Germinal center (tissue), 1 donor: ENCODE results near the gene CYP19A1.
"Not testable (repeated sequence)": the region's sequence is repeated elsewhere in the genome, so short reads cannot be mapped to it uniquely, and the experiment has no call there.

Source experiments
- DNase-seq: peaks from one replicate; pipeline ENCODE4 v3.0.0; 2012; ENCODE audit warnings: mixed read lengths, low spot score

The CYP19A1 gene

DNA sequence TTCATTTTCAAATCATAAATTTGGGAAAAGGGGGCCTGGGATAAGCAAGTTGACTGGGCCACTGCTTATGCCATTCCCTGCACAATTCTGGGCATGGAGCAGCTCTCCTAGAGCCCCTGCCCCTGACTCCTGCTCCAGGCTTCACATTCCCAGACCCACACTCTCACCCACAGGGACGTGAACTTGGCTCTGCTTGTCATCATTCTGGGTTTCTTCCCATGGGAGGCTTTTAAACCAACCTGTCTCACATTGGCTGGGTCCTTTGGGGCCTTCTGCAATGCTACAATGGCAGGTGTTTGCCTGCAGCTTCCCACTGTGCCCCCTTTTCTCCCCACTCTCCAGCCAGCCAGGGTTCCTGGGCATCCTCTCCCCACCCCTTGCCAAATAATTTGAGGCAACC lies 49.1 kb downstream of the CYP19A1 start:
- no peak for DNase-seq

DNA sequence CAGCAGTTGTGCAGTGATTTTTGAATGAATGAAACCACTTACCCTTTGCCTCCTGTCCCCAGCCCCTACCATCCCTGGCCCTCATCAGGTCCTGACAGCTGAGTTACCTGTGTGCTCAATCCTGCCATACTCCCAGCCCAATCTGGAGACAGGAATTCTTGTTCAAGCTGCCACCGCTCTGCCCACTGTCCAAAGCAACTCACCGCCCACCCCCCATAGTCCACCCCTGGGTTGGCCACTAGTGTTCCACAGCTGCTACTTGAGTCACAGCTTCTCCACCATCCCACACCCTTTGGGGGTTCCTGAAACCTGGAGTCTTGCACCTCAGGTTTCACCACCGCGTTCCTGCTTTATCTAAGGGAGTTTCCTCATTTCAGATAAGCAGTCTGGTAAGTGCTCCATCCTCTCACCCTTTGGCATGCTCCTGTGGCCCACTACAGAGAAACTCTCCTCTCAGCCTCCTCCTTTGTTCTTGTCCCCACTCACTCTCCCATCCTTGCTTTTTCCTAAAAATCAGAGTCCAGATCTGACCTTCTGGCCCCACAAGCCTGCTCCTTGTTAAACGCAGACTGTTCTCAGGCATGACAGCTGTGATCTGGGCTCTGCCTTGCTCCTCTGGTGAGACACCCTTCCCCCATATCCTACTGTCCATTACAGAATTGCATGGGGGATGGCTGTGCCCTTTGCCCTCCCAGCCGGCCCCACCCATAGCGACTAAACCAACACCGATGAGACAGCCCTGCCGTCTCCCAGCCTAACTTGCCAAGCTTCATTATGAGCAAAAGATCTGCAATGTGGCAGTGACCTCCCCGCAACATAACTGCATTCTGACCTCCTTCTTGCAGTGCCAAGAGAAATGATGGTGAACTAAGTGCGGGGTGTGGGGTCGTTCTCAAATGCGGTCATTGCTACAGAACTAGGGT lies 50.0 kb downstream of the CYP19A1 start:
- no peak for DNase-seq

DNA sequence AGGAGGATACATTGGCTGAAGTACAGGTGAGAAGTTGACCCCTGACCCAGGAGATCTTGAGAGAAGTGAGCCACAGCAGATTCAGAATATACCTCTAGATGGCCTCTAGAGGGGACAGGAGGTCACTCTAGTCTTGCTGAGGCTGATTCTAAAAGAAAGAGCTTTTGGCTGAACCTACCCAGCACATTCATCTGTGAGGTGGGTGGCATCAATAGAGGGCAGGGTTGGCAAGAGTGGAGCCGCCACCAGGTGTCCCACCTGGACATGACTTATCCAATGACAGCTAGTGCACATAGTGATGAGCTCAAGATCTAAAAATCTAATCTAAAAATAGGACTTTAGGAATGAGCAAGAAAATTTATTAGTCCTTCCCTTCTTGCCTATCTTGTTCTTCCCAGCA lies 51.6 kb downstream of the CYP19A1 start:
- DNase-seq: no peak

DNA sequence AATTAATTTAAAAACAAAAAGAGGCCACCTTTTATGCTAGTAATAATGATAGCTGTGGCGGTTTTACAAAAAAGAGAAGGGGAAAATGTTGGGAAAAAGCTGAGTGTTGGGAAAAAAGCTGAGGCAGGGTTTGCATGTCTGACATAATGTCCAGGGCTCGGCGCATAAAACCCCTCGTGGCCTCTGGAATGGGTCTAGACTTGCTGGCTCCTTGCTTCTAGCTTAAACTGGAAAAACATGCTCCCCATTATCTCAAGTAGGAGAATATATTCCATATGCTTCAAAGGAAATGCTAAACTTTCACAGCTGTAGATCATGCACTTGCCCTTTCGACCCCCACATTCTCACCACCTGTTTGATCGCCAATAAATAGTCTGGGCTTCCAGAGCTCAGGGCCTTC lies 53.0 kb downstream of the CYP19A1 start:
- no peak for DNase-seq

DNA sequence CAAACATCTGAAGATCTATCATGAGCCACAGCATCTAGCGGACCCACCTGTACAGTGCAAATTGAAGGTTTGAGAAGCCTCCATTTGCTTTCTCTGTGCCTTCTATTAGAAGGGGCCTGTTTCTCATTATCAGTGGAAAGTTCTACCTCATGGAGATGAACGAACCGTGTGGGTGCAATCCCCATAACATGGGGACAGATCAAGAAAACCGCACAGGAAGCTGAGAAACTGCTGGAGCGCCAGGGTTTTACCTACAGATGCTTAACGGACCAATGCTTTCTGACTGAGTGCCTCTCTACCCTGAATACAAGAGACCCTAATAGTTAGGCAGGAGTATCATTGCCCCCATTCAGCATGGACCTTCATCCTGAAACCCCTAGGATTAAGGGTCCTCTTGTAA lies 53.5 kb downstream of the CYP19A1 start:
- no peak for DNase-seq

DNA sequence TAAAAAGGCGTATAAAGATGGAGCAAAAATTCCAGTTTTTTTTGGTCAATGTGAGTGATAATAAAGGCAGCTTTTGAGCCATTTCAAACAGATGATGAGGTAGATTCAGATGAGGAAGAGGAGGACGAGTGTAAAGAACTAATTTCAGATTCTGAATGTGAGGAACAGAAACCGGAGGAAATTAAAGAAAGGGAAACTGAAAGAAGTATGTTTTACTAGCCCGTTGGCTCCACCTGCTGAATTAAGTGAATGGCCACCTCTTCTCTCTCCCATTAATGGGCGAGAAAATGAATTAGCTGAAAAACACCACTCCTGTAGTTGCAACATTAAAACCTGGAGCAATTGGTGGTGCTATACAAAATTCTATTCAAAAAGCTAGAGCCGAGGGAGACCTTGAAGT lies 55.4 kb downstream of the CYP19A1 start:
- peak; percentile 14 for DNase-seq

DNA sequence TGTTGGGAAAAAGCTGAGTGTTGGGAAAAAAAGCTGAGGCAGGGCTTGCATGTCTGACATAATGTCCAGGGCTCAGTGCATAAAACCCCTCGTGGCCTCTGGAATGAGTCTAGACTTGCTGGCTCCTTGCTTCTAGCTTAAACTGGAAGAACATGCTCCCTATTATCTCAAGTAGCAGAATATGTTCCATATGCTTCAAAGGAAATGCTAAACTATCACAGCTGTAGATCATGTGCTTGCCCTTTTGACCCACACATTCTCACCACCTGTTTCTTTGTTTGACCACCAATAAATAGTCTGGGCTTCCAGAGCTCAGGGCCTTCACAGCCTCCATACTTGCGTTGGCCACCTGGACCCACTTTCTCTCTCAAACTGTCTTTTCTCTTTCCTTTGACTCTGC lies 56.2 kb downstream of the CYP19A1 start:
- not testable (repeated sequence) for DNase-seq

DNA sequence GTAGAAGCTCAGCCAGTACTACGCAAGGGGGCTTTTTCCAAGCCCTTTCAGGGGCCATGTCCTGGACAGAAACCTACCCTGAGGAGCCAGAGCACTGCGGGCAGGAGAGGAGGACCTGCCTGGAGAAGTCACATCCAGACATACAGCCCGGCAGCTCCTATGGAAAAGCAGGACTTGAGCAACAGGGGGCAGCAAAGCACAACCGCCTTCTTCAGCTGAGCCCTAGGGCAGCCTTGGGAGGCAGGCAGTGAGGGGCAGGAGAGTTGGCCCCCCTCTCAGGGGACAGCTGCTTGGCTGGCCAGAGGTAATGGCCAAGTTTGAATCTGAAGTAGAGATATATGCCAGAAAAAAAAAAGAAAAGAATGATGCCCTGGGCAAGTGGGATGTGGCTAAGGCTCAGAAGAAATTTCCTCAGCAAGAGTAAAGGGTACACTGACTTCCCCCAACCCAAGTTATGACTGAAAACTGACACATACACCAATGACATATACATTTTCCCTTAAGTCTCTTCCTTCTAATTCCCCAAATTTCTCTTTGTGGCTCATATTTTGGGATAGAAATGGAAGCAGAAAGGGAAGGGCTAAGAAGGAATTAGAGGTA lies 56.9 kb downstream of the CYP19A1 start:
- peak; percentile 37 for DNase-seq

DNA sequence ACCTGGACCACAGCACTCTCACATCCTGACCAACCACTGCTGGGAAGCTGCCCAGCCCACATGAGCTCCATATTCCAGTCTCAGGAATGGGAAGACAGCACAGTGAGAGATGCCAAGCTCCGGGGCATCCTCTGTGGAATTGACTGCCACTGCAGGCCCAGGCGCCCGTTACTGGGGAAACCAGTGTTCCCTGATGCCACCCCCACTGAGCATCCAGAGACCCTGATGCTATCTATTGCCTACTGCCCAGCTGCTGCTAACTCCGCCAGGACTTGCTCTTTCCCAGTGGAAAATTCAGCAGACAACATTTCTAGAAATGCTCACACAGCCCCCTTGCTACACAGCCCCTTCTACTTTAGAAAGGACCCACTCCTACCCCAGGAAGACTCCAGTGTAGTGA lies 57.6 kb downstream of the CYP19A1 start:
- no peak for DNase-seq

DNA sequence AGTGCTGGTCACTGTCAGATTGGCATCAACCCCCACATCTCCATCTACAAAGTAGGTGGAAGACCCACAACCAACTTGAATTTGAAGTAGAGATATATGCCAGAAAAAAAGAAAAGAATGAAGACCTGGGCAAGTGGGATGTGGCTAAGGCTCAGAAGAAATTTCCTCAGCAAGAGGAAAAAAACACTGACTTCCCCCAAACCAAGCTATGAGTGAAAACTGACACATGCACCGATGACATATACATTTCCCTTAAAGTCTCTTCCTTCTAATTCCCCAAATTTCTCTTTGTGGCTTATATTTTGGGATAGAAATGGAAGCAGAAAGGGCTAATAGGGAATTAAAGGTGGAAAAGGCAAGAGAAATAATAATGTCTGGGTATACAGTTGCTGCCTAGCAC lies 59.0 kb downstream of the CYP19A1 start:
- DNase-seq: no peak

DNA sequence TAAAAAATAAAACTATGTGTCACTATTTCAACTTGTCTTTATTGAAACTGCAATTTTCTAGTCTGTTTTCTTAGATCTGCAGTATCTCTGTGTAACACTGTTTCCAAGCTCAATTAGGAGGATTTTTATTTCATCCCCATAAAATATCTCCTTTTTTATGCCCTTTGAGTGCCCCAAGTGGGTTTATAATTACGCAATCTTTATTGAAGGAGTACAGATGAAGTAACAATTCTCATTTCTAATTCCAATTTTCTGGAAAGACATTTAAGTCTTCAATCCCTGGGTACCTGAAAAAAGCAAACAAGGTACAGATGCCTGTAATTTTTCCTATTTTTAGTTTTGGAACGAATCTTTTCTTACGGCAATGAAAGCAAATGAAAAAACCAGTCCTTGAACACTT lies 61.3 kb downstream of the CYP19A1 start:
- DNase-seq: no peak

DNA sequence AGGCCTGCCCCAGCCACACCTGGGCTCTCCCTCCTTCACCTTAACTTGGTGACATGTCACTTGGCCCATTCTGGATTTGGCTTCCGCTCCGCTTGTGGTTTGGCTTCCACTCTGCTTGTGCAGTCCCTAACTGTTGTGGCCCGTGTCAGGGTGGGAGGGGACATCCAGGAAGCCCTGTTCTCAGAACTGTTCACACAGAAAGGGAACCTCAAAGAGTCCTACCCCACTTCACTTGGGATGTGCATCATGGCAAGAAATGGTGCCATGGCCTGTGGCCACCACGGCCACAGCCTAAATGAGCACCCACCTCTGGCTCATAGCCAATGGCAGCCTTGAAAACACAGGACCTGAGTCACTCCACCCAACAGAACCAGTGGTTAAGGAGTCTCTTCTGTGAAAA lies 63.4 kb downstream of the CYP19A1 start:
- no peak for DNase-seq

DNA sequence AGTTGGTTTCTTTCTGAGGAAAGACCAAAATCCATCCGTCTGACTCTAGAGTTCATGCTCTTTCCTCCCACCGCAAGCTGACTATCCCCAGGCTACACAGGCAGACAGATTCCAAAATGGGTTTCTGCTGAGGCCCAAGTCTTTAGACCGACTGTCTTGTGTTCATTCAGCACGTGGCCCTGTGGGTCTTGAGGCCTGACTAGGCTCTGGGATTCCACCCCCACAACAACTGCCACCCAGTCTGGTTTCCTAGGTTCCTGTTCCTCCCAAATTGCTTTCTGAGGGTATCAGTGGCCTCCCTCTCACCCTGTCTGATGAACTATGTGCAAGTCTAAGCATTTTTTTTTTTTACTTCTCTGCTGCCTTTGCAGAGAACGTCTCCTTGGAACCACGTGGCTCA lies 67.7 kb downstream of the CYP19A1 start:
- DNase-seq: no peak

DNA sequence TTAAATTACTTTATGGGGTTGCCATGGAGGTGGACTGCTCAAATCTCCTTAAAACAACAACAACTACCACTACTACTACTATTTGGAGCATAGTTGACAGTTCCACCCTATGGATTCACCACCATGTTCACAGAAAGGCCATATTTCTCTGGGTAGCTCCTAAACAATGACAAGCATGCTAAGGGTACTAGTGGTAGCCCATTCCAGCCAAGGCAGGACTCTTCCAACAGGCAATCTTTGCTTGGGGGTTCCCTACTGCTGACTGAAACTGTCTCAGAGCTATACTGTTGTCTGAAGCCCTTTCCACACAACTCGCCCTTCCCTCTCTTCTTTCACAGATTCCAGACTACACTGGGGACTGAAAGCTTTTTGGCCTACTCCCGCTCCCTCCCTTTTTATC lies 68.9 kb downstream of the CYP19A1 start:
- DNase-seq: no peak

DNA sequence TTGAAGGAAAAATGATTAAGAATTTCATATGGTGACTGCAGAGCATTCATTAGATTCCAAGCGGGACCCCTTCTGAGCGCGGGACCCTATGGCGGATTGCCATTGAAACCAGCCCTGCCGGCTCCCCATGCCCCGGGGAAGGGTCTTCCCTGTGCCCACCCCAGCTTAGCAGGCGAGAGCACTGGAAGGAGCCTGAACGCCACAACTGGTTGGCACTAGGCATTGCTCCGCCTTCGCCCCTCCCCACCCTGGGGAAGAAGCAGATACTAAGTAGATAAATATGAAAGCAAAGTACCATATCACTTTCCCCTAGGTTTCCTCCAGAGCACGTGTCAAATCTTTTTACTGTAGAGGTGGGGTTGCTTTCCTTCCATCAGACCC lies 70.7 kb downstream of the CYP19A1 start:
- DNase-seq: no peak

DNA sequence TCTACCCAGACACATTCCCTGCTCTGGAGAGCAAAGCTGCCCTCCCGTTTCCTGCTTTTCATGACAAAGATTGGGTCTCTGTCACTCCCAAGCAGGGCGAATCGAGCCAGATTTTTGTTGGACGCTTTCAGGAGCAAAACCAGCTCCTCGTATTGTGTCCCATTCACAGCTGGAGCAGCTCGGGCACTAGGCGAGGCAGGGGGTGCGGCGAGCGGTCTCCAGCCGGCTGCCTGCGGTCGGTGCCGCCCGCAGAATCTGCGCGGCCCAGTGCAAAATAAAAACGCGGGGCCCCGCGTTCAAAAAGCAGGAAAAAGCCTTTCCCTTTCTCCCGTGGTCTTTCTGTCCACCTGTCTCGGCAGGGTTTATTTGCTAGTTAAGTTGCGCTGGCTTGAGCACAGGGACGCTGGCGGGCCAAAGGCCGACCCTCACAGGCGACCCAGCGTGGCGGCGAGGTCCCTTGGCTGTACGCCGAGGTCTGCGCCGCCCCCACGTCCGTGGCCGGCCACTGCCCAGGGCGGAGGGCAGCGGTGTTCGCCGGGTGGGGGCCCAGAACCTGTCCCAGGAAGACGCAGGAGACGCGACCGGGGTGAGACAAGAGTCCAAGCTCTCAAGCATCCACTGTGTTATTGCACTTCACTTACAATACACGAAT lies 71.2 kb downstream of the CYP19A1 start:
- no peak for DNase-seq

DNA sequence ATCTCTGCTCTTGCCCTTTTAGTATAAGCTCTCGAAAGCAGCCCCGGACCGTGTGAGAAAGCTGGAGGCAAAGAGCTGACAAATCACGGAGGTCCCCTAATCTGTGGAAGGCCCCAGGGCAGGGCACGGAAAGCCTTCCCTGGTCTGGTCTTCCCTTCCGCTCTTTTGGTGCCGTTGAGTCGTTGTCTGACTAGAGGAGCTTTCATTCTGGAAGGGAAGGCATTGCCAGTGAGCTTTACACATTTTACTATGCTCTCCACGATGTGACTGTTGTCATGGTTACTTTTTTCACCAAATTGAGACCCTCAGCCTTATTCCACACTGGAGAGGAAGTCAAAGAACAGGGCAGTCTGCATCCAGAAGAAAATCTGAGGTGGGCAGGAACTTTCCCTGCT lies 71.7 kb downstream of the CYP19A1 start:
- no peak for DNase-seq

DNA sequence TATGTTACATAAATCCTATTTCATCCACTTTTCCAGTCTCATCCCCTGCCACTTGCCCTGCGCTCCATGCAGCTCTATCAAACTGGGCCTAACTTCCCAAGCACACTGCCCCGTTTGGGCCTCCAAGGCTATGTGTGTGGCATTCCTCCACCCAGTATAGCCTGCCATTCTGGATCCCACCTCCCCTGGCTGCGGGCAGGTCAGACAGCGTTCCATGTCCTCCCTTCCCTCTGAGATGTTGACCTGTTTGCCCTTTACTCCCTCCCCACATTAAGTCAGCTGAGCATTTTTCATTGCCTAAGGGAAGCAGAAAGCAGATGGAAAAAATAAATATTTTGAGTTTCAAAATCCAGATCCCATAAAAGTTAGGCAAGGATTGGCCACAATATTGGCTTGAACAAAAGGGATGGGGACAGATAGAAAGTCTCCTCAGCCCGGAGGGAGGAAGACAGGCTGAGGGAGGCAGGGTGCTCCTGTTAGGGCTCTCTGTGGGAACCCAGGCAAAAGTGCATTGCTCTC lies 73.3 kb downstream of the CYP19A1 start:
- no peak for DNase-seq

DNA sequence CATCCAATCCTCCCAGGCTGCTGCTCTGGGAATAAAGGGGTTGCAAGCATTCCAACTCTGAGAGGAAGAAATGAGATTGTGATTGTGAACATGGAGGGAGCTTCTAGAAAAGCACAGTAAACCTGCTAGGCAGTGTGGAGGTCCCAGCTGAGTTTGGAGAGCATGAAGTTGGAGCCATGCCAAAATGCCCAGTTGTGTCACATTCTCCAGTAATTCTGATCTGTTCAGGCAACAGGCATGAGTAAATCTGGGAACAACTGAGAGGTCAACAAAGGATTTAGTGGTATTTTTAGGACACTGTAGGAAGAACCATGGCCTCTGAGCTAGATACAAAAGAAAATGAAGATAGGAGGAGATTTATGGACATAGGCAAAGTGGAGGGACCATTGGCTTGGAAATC lies 74.7 kb downstream of the CYP19A1 start:
- DNase-seq: no peak

DNA sequence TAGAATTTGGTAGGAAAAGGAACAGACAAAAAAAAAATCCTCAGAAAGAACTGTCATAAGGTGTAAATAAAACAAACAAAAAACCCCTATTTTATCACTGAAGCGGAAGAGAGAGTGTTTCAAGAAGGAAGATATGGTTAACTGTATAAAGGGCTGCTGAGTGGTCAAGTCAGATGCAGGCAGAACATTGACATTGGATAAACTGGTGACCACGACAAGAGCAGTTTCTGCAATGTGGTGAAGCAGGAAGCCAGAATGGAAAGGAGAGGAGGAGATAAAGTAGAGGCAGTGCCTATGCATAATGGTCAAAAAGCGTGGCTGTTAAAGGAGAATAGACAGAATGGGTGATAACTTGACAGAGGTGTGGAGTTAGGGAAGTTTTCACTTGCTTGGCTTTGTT lies 75.3 kb downstream of the CYP19A1 start:
- DNase-seq: no peak

DNA sequence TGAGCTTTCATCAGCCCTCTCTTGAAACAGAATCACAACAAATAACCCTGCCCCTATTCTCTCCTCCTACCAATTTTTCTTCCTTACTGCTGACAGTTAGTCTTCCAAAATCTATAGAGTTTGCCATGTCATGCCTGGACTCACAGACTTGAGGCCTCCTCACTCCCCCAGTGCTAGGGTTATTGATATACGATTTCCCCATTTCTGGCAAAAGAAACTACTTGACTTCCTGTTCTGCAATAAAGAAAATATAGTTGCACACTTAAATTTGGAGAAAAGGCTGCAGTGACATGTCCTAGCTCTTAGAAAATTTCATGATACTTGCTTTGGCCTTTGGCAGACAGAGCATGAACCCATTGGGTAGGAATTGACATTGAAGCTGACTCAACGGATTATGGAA lies 75.9 kb downstream of the CYP19A1 start:
- DNase-seq: no peak

DNA sequence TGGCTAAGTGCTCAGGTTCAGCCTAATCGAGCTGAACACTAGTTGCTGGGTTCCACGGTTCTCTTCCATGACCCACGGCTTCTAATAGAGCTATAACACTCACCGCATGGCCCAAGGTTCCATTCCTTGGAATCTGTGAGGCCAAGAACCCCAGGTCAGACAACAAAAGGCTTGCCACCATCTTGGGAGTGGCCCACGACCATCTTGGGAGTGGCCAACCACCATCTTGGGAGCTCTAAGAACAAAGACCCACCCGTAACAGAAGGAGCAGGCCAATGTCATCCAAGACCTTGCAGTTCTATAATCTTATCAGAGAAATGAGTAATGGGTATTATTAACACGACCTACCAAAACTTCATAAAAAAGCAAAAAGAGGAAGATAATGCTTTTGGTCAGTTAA lies 77.3 kb downstream of the CYP19A1 start:
- not testable (repeated sequence) for DNase-seq

DNA sequence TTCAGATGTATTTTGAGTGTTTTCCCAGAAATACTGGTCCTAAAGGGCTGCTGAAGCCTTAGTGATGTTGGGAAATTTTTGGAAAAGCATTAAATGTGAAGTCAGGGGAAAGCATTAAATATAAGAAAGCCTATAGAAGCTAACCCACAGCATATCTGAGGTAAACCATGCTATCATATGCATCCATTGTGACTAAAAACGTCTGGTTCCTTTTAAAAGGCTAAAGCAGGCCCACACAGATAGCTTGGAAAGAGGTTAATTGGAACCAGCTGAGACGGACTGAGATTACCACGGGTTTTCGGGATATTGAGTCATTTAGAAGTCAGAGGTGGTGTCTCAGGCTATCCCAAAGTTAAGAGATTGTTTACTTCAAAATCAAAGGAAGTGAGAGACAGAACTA lies 78.2 kb downstream of the CYP19A1 start:
- DNase-seq: no peak
